ENCODE data around the gene LRRK2. TPM values are rescaled to one million over a fixed set of nuclear protein-coding genes. Genes with fewer than 3 reads are reported as not detected.

Gene LRRK2
- total and polyA plus RNA-seq, 4 donors = 1.5 to 11.5 (median 4.9) TPM

DNA sequence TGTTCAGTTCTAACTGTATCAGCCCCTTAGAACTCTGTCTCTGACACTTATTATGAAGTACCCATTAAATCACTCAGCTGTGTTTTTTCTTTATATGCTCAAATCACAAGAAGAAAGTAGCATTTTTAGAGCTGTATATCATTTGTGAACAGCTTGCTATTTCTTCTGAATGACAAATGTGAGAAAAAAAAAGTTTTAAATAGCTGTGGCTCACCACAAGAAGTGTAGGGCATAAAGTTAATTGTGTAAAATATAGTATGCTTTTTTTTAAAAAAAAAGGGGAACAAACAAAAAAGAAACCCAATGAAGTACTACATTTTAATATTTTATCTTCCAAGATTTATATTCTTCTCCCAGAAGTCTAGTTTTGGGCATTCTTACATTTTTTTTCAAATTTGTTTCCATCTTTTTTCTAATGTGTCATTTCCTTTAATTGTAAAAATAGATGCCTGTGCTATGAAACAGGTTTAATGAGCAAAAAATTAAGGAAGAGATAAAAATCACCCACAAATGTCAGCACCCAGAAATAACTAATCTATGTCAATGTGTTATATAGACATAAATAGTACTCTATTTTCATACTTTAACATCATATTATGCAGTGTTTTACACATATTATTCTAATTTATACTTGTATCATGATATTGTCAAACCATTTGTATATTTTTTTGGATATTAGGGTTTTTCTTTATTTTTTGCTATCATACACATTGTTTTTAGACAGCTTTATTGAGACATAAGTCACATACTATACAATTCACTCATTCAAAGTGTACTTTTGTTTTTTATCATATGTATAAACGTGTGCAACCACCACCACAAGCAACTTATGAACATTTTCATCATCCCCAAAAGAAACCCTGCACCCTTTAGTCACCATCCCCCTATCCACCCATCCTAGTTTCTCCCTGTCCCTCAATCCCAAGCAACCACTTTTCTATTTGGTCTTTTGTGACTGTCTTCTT, 22.4 kb upstream of the LRRK2 start:
- Histone ChIP-seq H3K27ac (ENCODE audit: low read depth in 1 of 2, low read length in 2 of 2) (no peak overlapping the region), H3K4me1 (ENCODE audit: control insufficient read depth in 4 of 4, insufficient read depth in 4 of 4, low read length in 3 of 4) (peaks cover 0 to 7% (median 3%) of the 10 kb centered on the region in 4 donors), H3K4me3 (ENCODE audit: low read depth in 1 of 3, low read length in 3 of 3) (no peak overlapping the region), H3K27me3 (ENCODE audit: control insufficient read depth in 4 of 4, insufficient read depth in 4 of 4, low read length in 3 of 4) (no peaks in the 10 kb centered on the region), H3K9me3 (ENCODE audit: control insufficient read depth in 4 of 4, low read length in 3 of 4) (no peaks in the 10 kb centered on the region), H3K9ac (ENCODE audit: low read depth in 1 of 2, low read length in 2 of 2) (no peak overlapping the region), H3K36me3 (ENCODE audit: control insufficient read depth in 4 of 4, insufficient read depth in 3 of 4, low read depth in 1 of 4, low read length in 3 of 4) (no peaks in the 10 kb centered on the region)
- DNase-seq (ENCODE audit: low spot score) = no peak
- TF ChIP-seq HNF4A (conservative IDR thresholded peaks at IDR 0.05) (no peak), GABPA (IDR thresholded peaks at IDR 0.05 in 1 of 2, conservative IDR thresholded peaks at IDR 0.05 in 1 of 2) (no peak), FOXA2 (IDR thresholded peaks at IDR 0.05) (no peak)
- WGBS = 75% methylated on average over 1 of the region's 1 CpG

DNA sequence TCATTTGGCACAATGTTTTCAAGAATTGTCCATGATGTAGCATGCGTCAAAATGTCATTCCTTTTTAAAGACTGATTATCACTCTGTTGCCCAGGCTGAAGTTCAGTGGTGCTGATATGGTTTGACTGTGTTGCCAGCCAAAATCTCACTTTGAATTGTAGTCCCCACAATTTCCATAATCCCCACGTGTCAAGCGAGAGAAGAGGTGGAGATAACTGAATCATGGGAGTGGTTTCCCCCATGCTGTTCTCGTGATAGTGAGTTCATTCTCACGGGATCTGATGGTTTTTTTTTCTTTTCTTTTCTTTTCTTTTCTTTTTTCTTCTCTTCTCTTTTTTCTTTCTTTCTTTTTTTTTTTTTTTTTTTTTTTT, 21.8 kb upstream of the LRRK2 start:
- TF ChIP-seq RXRA (IDR thresholded peaks at IDR 0.05) (no peak), GABPA (IDR thresholded peaks at IDR 0.05 in 1 of 2, conservative IDR thresholded peaks at IDR 0.05 in 1 of 2) (no peak), MAX (IDR thresholded peaks at IDR 0.05) (no peak), HNF4A (conservative IDR thresholded peaks at IDR 0.05) (no peak), RAD21 (IDR thresholded peaks at IDR 0.05) (no peak), HNF4G (IDR thresholded peaks at IDR 0.05) (no peak), EGR1 (IDR thresholded peaks at IDR 0.05; ENCODE audit: low read depth in 2 of 2) (no peak), ATF3 (IDR thresholded peaks at IDR 0.05) (no peak), FOXA2 (IDR thresholded peaks at IDR 0.05) (no peak), YY1 (IDR thresholded peaks at IDR 0.05) (no peak), JUND (IDR thresholded peaks at IDR 0.05) (no peak), TAF1 (conservative IDR thresholded peaks at IDR 0.05) (no peak), FOXA1 (IDR thresholded peaks at IDR 0.05) (no peak), SP1 (IDR thresholded peaks at IDR 0.05) (no peak), NR2F2 (IDR thresholded peaks at IDR 0.05) (no peak)
- TF ChIP-seq, protein P1, sequence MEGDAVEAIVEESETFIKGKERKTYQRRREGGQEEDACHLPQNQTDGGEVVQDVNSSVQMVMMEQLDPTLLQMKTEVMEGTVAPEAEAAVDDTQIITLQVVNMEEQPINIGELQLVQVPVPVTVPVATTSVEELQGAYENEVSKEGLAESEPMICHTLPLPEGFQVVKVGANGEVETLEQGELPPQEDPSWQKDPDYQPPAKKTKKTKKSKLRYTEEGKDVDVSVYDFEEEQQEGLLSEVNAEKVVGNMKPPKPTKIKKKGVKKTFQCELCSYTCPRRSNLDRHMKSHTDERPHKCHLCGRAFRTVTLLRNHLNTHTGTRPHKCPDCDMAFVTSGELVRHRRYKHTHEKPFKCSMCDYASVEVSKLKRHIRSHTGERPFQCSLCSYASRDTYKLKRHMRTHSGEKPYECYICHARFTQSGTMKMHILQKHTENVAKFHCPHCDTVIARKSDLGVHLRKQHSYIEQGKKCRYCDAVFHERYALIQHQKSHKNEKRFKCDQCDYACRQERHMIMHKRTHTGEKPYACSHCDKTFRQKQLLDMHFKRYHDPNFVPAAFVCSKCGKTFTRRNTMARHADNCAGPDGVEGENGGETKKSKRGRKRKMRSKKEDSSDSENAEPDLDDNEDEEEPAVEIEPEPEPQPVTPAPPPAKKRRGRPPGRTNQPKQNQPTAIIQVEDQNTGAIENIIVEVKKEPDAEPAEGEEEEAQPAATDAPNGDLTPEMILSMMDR (IDR thresholded peaks at IDR 0.05; ENCODE audit: low read depth, low read length, missing input control) = no peak
- TF ChIP-seq, protein P2, sequence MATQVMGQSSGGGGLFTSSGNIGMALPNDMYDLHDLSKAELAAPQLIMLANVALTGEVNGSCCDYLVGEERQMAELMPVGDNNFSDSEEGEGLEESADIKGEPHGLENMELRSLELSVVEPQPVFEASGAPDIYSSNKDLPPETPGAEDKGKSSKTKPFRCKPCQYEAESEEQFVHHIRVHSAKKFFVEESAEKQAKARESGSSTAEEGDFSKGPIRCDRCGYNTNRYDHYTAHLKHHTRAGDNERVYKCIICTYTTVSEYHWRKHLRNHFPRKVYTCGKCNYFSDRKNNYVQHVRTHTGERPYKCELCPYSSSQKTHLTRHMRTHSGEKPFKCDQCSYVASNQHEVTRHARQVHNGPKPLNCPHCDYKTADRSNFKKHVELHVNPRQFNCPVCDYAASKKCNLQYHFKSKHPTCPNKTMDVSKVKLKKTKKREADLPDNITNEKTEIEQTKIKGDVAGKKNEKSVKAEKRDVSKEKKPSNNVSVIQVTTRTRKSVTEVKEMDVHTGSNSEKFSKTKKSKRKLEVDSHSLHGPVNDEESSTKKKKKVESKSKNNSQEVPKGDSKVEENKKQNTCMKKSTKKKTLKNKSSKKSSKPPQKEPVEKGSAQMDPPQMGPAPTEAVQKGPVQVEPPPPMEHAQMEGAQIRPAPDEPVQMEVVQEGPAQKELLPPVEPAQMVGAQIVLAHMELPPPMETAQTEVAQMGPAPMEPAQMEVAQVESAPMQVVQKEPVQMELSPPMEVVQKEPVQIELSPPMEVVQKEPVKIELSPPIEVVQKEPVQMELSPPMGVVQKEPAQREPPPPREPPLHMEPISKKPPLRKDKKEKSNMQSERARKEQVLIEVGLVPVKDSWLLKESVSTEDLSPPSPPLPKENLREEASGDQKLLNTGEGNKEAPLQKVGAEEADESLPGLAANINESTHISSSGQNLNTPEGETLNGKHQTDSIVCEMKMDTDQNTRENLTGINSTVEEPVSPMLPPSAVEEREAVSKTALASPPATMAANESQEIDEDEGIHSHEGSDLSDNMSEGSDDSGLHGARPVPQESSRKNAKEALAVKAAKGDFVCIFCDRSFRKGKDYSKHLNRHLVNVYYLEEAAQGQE (IDR thresholded peaks at IDR 0.05) = no peak
- TF ChIP-seq, protein P3, sequence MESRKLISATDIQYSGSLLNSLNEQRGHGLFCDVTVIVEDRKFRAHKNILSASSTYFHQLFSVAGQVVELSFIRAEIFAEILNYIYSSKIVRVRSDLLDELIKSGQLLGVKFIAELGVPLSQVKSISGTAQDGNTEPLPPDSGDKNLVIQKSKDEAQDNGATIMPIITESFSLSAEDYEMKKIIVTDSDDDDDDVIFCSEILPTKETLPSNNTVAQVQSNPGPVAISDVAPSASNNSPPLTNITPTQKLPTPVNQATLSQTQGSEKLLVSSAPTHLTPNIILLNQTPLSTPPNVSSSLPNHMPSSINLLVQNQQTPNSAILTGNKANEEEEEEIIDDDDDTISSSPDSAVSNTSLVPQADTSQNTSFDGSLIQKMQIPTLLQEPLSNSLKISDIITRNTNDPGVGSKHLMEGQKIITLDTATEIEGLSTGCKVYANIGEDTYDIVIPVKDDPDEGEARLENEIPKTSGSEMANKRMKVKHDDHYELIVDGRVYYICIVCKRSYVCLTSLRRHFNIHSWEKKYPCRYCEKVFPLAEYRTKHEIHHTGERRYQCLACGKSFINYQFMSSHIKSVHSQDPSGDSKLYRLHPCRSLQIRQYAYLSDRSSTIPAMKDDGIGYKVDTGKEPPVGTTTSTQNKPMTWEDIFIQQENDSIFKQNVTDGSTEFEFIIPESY (IDR thresholded peaks at IDR 0.05) = no peak
- H3K27me3 ChIP-seq (ENCODE audit: control insufficient read depth in 4 of 4, insufficient read depth in 4 of 4, low read length in 3 of 4) = no peaks in the 10 kb centered on the region
- no peak overlapping the region for H3K4me3 ChIP-seq (ENCODE audit: low read depth in 1 of 3, low read length in 3 of 3)
- no peaks in the 10 kb centered on the region for H3K36me3 ChIP-seq (ENCODE audit: control insufficient read depth in 4 of 4, insufficient read depth in 3 of 4, low read depth in 1 of 4, low read length in 3 of 4)
- H3K9ac ChIP-seq (ENCODE audit: low read depth in 1 of 2, low read length in 2 of 2) = no peak overlapping the region
- peaks cover 0 to 2% (median under 1%) of the 10 kb centered on the region in 4 donors for H3K4me1 ChIP-seq (ENCODE audit: control insufficient read depth in 4 of 4, insufficient read depth in 4 of 4, low read length in 3 of 4)
- no peak overlapping the region for H3K27ac ChIP-seq (ENCODE audit: low read depth in 1 of 2, low read length in 2 of 2)
- no peaks in the 10 kb centered on the region for H3K9me3 ChIP-seq (ENCODE audit: control insufficient read depth in 4 of 4, low read length in 3 of 4)
- DNase-seq (ENCODE audit: low spot score) = no peak
- 85% methylated on average over 5 of the region's 5 CpGs for WGBS

Measured in liver (tissue), 9 donors.